Endothelial cell of umbilical vein (primary cell): ENCODE data around the gene DDIT3. TPM values are rescaled to one million over a fixed set of nuclear protein-coding genes. Genes with fewer than 3 reads are reported as not detected.

Experiments used
- BruUV-seq: library from RNA; stranded (reverse); fragments of 400-500 nt; replicated peaks from 2 replicates; lab custom pipeline; 2021; lab: Mats Ljungman, UMichigan
- CTCF ChIA-PET: fragments of 300-600, 350-600 bp; sonication (Branson Sonifier 250); formaldehyde crosslinking; loops from one replicate; lab custom pipeline; 2021; ENCODE audit warnings: antibody characterized with exemption, inconsistent platforms; lab: Charles Lee
- POLR2A ChIA-PET: fragments of 300-600, 350-600 bp; sonication (Branson Sonifier 250); formaldehyde crosslinking; loops from one replicate; lab custom pipeline; 2021; ENCODE audit warnings: antibody characterized with exemption, inconsistent platforms; lab: Charles Lee
- DNase-seq: peaks from one replicate; pipeline ENCODE4 v3.0.0-alpha.2; 2011; ENCODE audit warnings: low read depth, low spot score
- FAIRE-seq: peaks from 2 replicates; lab custom pipeline; 2011; peaks lifted over from hg19 to GRCh38; lab: Jason Lieb, UNC
- H2AFZ ChIP-seq: 2 replicates; pipeline ENCODE4 v1.6.0; 2012; ENCODE audit warnings: low read depth, low read length, control low read depth, inconsistent platforms
- H3K27ac ChIP-seq: 2 replicates; pipeline ENCODE4 v1.5.1; 2011; ENCODE audit warnings: low read depth, mild to moderate bottlenecking, control low read depth, low read length, moderate library complexity; ENCODE audit not compliant: insufficient read depth
- H3K27me3 ChIP-seq, 2 experiments: 2 replicates each; pipeline versions ENCODE4 v1.6.0 to v1.6.1; 2011; ENCODE audit warnings: low read length in 2 of 2, mixed read lengths in 1 of 2; ENCODE audit not compliant: control insufficient read depth in 2 of 2, insufficient read depth in 2 of 2
- H3K36me3 ChIP-seq, 2 experiments: 2 replicates in 1 of 2; 3 replicates in 1 of 2; pipeline ENCODE4 v1.5.1; 2011; ENCODE audit warnings: low read length in 2 of 2, mild to moderate bottlenecking in 1 of 2, moderate library complexity in 1 of 2; ENCODE audit not compliant: control insufficient read depth in 2 of 2, insufficient read depth in 2 of 2; ENCODE audit errors: extremely low read depth in 1 of 2
- H3K4me1 ChIP-seq: 3 replicates; pipeline ENCODE4 v1.5.1; 2011; ENCODE audit warnings: mild to moderate bottlenecking, low read length; ENCODE audit not compliant: control insufficient read depth, insufficient read depth; ENCODE audit errors: extremely low read depth
- H3K4me2 ChIP-seq: 2 replicates; pipeline ENCODE4 v1.6.1; 2011; ENCODE audit warnings: low read length, control low read depth, mixed read lengths; ENCODE audit not compliant: insufficient read depth
- H3K4me3 ChIP-seq, 3 experiments: fragments of 200-600 bp in 1 of 3; sonication (generic), shearing (Covaris generic) in 1 of 3; replicated peaks in 1 of 3; 2 replicates each; pipeline ENCODE4 v1.5.1; 2011 to 2016; ENCODE audit warnings: control low read depth in 3 of 3, low read length in 3 of 3, mild to moderate bottlenecking in 2 of 3, inconsistent platforms in 1 of 3, low read depth in 1 of 3, moderate library complexity in 1 of 3; ENCODE audit not compliant: insufficient read depth in 1 of 3
- H3K79me2 ChIP-seq: 2 replicates; pipeline ENCODE4 v1.6.0; 2012; ENCODE audit warnings: low read length, inconsistent platforms; ENCODE audit not compliant: control insufficient read depth, insufficient read depth
- H3K9ac ChIP-seq: replicated peaks from 2 replicates; pipeline ENCODE3; 2011; ENCODE audit warnings: low read length, control low read depth; ENCODE audit not compliant: insufficient read depth; ENCODE audit errors: extremely low read depth
- H3K9me1 ChIP-seq: replicated peaks from 3 replicates; pipeline ENCODE4 v1.6.0; 2011; ENCODE audit warnings: mild to moderate bottlenecking, low read length; ENCODE audit not compliant: control insufficient read depth, insufficient read depth; ENCODE audit errors: extremely low read depth
- H3K9me3 ChIP-seq: replicated peaks from 2 replicates; pipeline ENCODE4 v1.5.1; 2012; ENCODE audit warnings: low read length, inconsistent platforms; ENCODE audit not compliant: control insufficient read depth, insufficient read depth
- H4K20me1 ChIP-seq: replicated peaks from 2 replicates; pipeline ENCODE3; 2011; ENCODE audit warnings: mild to moderate bottlenecking, low read length; ENCODE audit not compliant: control insufficient read depth, insufficient read depth; ENCODE audit errors: extremely low read depth
- CTCF ChIP-seq, 2 donors: IDR thresholded peaks; 1 replicate in 1 of 2; 2 replicates in 1 of 2; pipeline ENCODE4 v1.5.1; 2011; ENCODE audit warnings: low read length in 2 of 2, mild to moderate bottlenecking in 2 of 2, moderate library complexity in 2 of 2, control low read depth in 1 of 2, inconsistent platforms in 1 of 2, low read depth in 1 of 2; ENCODE audit not compliant: insufficient read depth in 1 of 2; ENCODE audit errors: extremely low read depth in 1 of 2
- EZH2 ChIP-seq: IDR thresholded peaks from 2 replicates; pipeline ENCODE4 v1.6.1; 2012; ENCODE audit warnings: borderline replicate concordance, low read depth, mild to moderate bottlenecking, moderate library complexity, low read length, inconsistent platforms; ENCODE audit not compliant: severe bottlenecking
- GATA2 ChIP-seq: IDR thresholded peaks from 2 replicates; pipeline ENCODE4 v1.7.0; 2011; ENCODE audit warnings: low read depth, mild to moderate bottlenecking, moderate library complexity, mixed read lengths, low read length; ENCODE audit not compliant: insufficient read length, insufficient read depth
- JUN ChIP-seq: IDR thresholded peaks from 2 replicates; pipeline ENCODE4 v1.6.1; 2011; ENCODE audit warnings: borderline replicate concordance, low read depth; ENCODE audit not compliant: insufficient read length, insufficient read depth
- MAX ChIP-seq: IDR thresholded peaks from 2 replicates; pipeline ENCODE4 v1.6.1; 2011; ENCODE audit not compliant: insufficient read depth, insufficient read length
- POLR2AphosphoS5 ChIP-seq: IDR thresholded peaks from 2 replicates; pipeline ENCODE4 v1.6.1; 2012; ENCODE audit warnings: low read depth, mild to moderate bottlenecking, control low read depth, low read length, moderate library complexity; ENCODE audit not compliant: insufficient read depth
- dilution Hi-C: fragments of 300-500 bp; cut with MboI; formaldehyde crosslinking; loops from one replicate; pipeline ENCODE4 v1.15.0; 2019; ENCODE audit warnings: low sequenced_read_pairs; ENCODE audit not compliant: extremely low pct_ligation_motif_present
- intact Hi-C: fragments of 100-400 bp; cut with micrococcal nuclease; formaldehyde crosslinking; loops from one replicate; pipeline ENCODE4 v1.10.0; 2022
- polyA plus RNA-seq, 4 experiments: library from polyadenylated mRNA; depleted of rRNA in 3 of 4; stranded (reverse) in 3 of 4; unstranded in 1 of 4; fragments of >200 nt; gene quantifications; 2 replicates each; pipeline versions ENCODE4 v1.2.1 to v1.2.3, GENCODE V29; 2011 to 2012; ENCODE audit warnings: missing spikeins in 1 of 4
- total RNA-seq: library from RNA; stranded (reverse); gene quantifications from 2 replicates; pipeline ENCODE4 v1.2.3, GENCODE V29; 2021

The DDIT3 gene
- total and polyA plus RNA-seq, 2 donors (not counting 3 experiments of a cell fraction or from before 2014, with no cell fraction given): 13.7 to 22.0 TPM

- no peak overlapping the region for H3K27ac ChIP-seq
- peak overlapping the region; percentile 47 for H2AFZ ChIP-seq
- TF ChIP-seq EZH2 (peak; percentile 66), CTCF (IDR thresholded peaks at IDR 0.05; ENCODE audit: extremely low read depth in 1 of 2, insufficient read depth in 1 of 2, low read depth in 1 of 2, low read length in 2 of 2) (peak; percentile 14 to 27), JUN (no peak), GATA2 (no peak), MAX (no peak), POLR2AphosphoS5 (no peak)
- intact Hi-C loops: no loop called here
- dilution Hi-C loops: no loop called here
- POLR2A ChIA-PET: no interaction called here
- no peak for FAIRE-seq
- H3K9me1 ChIP-seq: no peaks in the 10 kb centered on the region
- H3K27me3 ChIP-seq: peaks cover 48 to 63% of the 10 kb centered on the region in 2 experiments
- DNase-seq: no peak
- CTCF ChIA-PET: interaction anchor here (1.0 to 2.8 kb wide), 5 partner anchors 10 to 107 kb away, joined by 3 to 18 read pairs (median 4); partner anchors contain the start of gene GLI1
- no TSS peak for BruUV-seq
- no peaks in the 10 kb centered on the region for H3K9me3 ChIP-seq
- peak overlapping the region in 1 of 3 experiments; percentile 3 for H3K4me3 ChIP-seq
- no peak overlapping the region for H3K9ac ChIP-seq
- H3K79me2 ChIP-seq: no peaks in the 10 kb centered on the region
- peaks cover 12% of the 10 kb centered on the region for H3K4me1 ChIP-seq
- H4K20me1 ChIP-seq: no peaks in the 10 kb centered on the region
- H3K36me3 ChIP-seq: no peaks in the 10 kb centered on the region
- H3K4me2 ChIP-seq: peak overlapping the region; percentile 2
Measured at GRCh38 chr12:57476162-57476992, 43.9 kb downstream of the DDIT3 start.
